Parathyroid adenoma (tissue), 2 donors: ENCODE measurements around the gene RHOV.

ENCODE experiments used
- H2AFZ ChIP-seq: fragments of 300-600 bp; sonication (generic); one replicate; pipeline ENCODE4 v1.7.0; 2017; ENCODE audit warnings: antibody characterized with exemption, mild to moderate bottlenecking
- H3K27ac ChIP-seq: fragments of 300-600 bp; sonication (generic); one replicate; pipeline ENCODE4 v1.7.0; 2017
- H3K27me3 ChIP-seq: fragments of 300-600 bp; sonication (generic); one replicate; pipeline ENCODE4 v1.7.0; 2017; ENCODE audit warnings: low read length; ENCODE audit not compliant: control insufficient read depth, insufficient read depth
- H3K36me3 ChIP-seq: fragments of 300-600 bp; sonication (generic); one replicate; pipeline ENCODE4 v1.7.0; 2017; ENCODE audit warnings: low read length; ENCODE audit not compliant: control insufficient read depth, insufficient read depth
- H3K4me1 ChIP-seq: fragments of 300-600 bp; sonication (generic); one replicate; pipeline ENCODE4 v1.7.0; 2017; ENCODE audit warnings: control low read depth
- H3K4me2 ChIP-seq: fragments of 300-600 bp; sonication (generic); one replicate; pipeline ENCODE4 v1.7.0; 2017; ENCODE audit warnings: low read length
- H3K4me3 ChIP-seq: fragments of 300-600 bp; sonication (generic); one replicate; pipeline ENCODE4 v1.7.0; 2017; ENCODE audit warnings: low read depth, low read length
- H3K79me2 ChIP-seq: fragments of 300-600 bp; sonication (generic); one replicate; pipeline ENCODE4 v1.7.0; 2017; ENCODE audit warnings: control low read depth
- H3K9ac ChIP-seq: fragments of 300-600 bp; sonication (generic); one replicate; pipeline ENCODE4 v1.7.0; 2017; ENCODE audit warnings: mild to moderate bottlenecking
- H3K9me3 ChIP-seq: fragments of 300-600 bp; sonication (generic); one replicate; pipeline ENCODE4 v1.7.0; 2017; ENCODE audit warnings: low read length; ENCODE audit not compliant: control insufficient read depth
- CTCF ChIP-seq: fragments of 300-600 bp; sonication (generic); IDR thresholded peaks from one replicate; pipeline ENCODE4 v1.7.0; 2017; ENCODE audit warnings: antibody characterized with exemption, mild to moderate bottlenecking
- donor health status: primary hyperparathyroidism.

The RHOV gene

DNA sequence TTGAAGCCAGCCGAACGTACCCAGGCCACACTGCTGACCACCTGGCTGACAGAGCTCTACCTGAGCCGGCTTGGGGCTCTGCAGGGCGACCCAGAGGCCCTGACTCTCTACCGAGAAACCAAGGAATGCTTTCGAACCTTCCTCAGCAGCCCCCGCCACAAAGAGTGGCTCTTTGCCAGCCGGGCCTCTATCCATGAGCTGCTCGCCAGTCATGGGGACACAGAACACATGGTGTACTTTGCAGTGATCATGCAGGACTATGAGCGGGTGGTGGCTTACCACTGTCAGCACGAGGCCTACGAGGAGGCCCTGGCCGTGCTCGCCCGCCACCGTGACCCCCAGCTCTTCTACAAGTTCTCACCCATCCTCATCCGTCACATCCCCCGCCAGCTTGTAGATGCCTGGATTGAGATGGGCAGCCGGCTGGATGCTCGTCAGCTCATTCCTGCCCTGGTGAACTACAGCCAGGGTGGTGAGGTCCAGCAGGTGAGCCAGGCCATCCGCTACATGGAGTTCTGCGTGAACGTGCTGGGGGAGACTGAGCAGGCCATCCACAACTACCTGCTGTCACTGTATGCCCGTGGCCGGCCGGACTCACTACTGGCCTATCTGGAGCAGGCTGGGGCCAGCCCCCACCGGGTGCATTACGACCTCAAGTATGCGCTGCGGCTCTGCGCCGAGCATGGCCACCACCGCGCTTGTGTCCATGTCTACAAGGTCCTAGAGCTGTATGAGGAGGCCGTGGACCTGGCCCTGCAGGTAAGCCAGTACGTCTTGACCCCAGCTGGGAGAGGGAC, 26.4 kb upstream of the RHOV start:
- no peak overlapping the region for H3K27ac ChIP-seq
- no peak overlapping the region for H3K4me3 ChIP-seq
- H2AFZ ChIP-seq = no peak overlapping the region
- H3K27me3 ChIP-seq = no peaks in the 10 kb centered on the region
- no peak overlapping the region for H3K9ac ChIP-seq
- no peaks in the 10 kb centered on the region for H3K79me2 ChIP-seq
- no peaks in the 10 kb centered on the region for H3K36me3 ChIP-seq
- no peaks in the 10 kb centered on the region for H3K4me1 ChIP-seq
- TF ChIP-seq CTCF = no peak
- H3K4me2 ChIP-seq = no peak overlapping the region
- H3K9me3 ChIP-seq = no peaks in the 10 kb centered on the region

- Histone ChIP-seq H3K36me3 (no peaks in the 10 kb centered on the region), H3K79me2 (no peaks in the 10 kb centered on the region), H3K27ac (no peak overlapping the region), H3K9ac (no peak overlapping the region), H3K9me3 (no peaks in the 10 kb centered on the region), H3K27me3 (no peaks in the 10 kb centered on the region), H2AFZ (no peak overlapping the region), H3K4me1 (no peaks in the 10 kb centered on the region), H3K4me2 (no peak overlapping the region), H3K4me3 (no peak overlapping the region)
- no peak for TF ChIP-seq CTCF
Observed at GRCh38 chr15:40899536-40900207, 25.6 kb upstream of the RHOV start.

GRCh38 chr15:40894681-40895448, 20.8 kb upstream of the RHOV start:
- TF ChIP-seq CTCF = peak; percentile 18
- H3K79me2 ChIP-seq = no peaks in the 10 kb centered on the region
- H3K9me3 ChIP-seq = no peaks in the 10 kb centered on the region
- peak overlapping the region; percentile 74 for H3K27ac ChIP-seq
- no peaks in the 10 kb centered on the region for H3K36me3 ChIP-seq
- peak overlapping the region; percentile 91 for H3K4me2 ChIP-seq
- peaks cover 5% of the 10 kb centered on the region for H3K4me1 ChIP-seq
- H3K9ac ChIP-seq = peak overlapping the region; percentile 23
- peak overlapping the region; percentile 87 for H2AFZ ChIP-seq
- H3K27me3 ChIP-seq = no peaks in the 10 kb centered on the region
- H3K4me3 ChIP-seq = peak overlapping the region; percentile 90

DNA sequence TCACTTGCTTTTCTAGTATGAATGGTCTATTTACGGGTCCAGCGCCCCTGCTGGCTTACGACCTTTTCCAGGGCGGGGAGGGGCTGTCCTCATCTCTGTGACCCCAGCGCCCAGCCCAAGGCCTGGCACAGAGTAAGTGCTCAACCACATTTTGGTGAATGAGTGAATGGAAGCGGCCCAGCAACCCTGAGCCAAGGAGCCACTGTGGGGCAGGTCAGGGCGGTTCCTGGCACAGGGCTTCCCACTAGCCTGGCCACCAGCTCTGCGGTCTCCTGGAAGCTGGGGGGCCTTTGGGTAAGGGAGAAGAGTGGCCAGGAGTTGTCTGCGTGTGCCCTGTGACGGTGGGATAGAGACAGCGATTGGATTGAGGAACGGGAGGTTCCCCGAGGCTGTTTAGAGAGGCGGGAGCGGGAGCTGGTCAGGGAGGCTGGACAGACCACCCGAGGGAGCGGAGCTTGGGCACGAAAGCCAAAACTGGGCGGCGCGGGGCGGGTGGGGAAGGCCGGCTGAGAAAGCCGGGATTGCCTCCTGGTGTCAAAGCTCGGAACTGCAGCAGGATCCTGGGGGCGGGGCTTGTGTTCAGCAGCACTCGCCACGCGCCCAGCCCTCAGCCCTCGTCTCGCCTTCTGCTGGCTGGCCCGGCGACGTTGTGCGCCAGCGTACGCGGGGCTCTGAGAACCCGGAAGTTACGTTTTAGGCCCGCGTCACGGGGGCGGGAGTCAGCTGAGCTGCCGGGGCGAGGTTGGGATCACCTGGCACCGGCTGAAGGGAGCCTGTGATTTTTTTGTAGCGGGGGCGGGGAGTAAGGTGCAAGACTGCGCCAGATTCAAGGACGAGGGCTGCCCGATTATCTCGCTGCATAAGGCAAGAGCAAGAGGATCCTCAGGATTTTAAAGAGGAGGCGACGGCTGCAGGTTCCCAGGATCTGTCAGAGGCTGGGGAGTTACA, 20.0 kb upstream of the RHOV start, which contains the start of gene VPS18:
Gene VPS18, plus strand, starts transcription at position 718 of the 948 bp plus-strand sequence. CDS start 319 bp downstream, outside the sequence.
- H3K4me1 ChIP-seq = peaks cover 5% of the 10 kb centered on the region
- no peaks in the 10 kb centered on the region for H3K27me3 ChIP-seq
- no peaks in the 10 kb centered on the region for H3K9me3 ChIP-seq
- peak within 1 kb of the TSS; percentile 23 for H3K9ac ChIP-seq
- no peaks in the 10 kb centered on the region for H3K36me3 ChIP-seq
- peak within 1 kb of the TSS; percentile 74 for H3K27ac ChIP-seq
- H3K79me2 ChIP-seq = no peaks in the 10 kb centered on the region
- TF ChIP-seq CTCF = peak; percentile 83
- peak within 1 kb of the TSS; percentile 91 for H3K4me2 ChIP-seq
- H3K4me3 ChIP-seq = peak within 1 kb of the TSS; percentile 90
- peak within 1 kb of the TSS; percentile 95 for H2AFZ ChIP-seq
